ENCODE measurements around the gene KRT78. TPM values are rescaled to one million over a fixed set of nuclear protein-coding genes. Genes with fewer than 3 reads are reported as not detected.

Gene KRT78
- polyA plus RNA-seq, 1 experiment, result not detected

GRCh38 chr12:52813885-52814709 is 34.7 kb downstream of the KRT78 start, which contains the start of gene KRT4:
Gene KRT4 (minus strand): TSS chr12:52814116. CDS start chr12:52814058, 58 bp downstream.
- POLR2A ChIA-PET, result interaction anchor here (0.6 kb wide), 1 partner anchor 245 kb away, joined by 3 read pairs; no protein-coding TSS in a partner anchor
- H3K36me3 ChIP-seq (ENCODE audit: control insufficient read depth, insufficient read depth, low read length), result no peaks in the 10 kb centered on the region
- CTCF ChIA-PET, result interaction anchor here (1.0 to 1.5 kb wide), 3 partner anchors 12 to 442 kb away, joined by 3 to 4 read pairs (median 4); no protein-coding TSS in a partner anchor
- H3K4me3 ChIP-seq (ENCODE audit: low read depth, low read length), result no peak within 1 kb of the TSS
- H3K27me3 ChIP-seq (ENCODE audit: control insufficient read depth, insufficient read depth, low read length), result peaks cover 20% of the 10 kb centered on the region
- DNase-seq (ENCODE audit: low read depth), result peak; percentile 25
- no peak for TF ChIP-seq CTCF (IDR thresholded peaks at IDR 0.05; ENCODE audit: insufficient read depth, low read depth, low read length)

- no peak overlapping the region for H3K4me3 ChIP-seq (ENCODE audit: low read depth, low read length)
- peaks cover 16% of the 10 kb centered on the region for H3K27me3 ChIP-seq (ENCODE audit: control insufficient read depth, insufficient read depth, low read length)
- no peak for DNase-seq (ENCODE audit: low read depth)
- POLR2A ChIA-PET, result no interaction called here
- H3K36me3 ChIP-seq (ENCODE audit: control insufficient read depth, insufficient read depth, low read length), result no peaks in the 10 kb centered on the region
- TF ChIP-seq CTCF (IDR thresholded peaks at IDR 0.05; ENCODE audit: insufficient read depth, low read depth, low read length), result no peak
- CTCF ChIA-PET, result interaction anchor here (1.0 to 1.5 kb wide), 4 partner anchors 11 to 441 kb away, joined by 3 to 4 read pairs (median 4); no protein-coding TSS in a partner anchor
Measured at GRCh38 chr12:52813203-52813819, 35.5 kb downstream of the KRT78 start.

GRCh38 chr12:52812749-52813148 is 36.0 kb downstream of the KRT78 start:
- no peak for TF ChIP-seq CTCF (IDR thresholded peaks at IDR 0.05; ENCODE audit: insufficient read depth, low read depth, low read length)
- ChIA-PET CTCF (interaction anchor here (1.0 to 1.3 kb wide), 3 partner anchors 11 to 53 kb away, joined by 3 to 4 read pairs (median 3); no protein-coding TSS in a partner anchor), POLR2A (no interaction called here)
- DNase-seq (ENCODE audit: low read depth), result no peak
- H3K27me3 ChIP-seq (ENCODE audit: control insufficient read depth, insufficient read depth, low read length), result peaks cover 15% of the 10 kb centered on the region
- no peak overlapping the region for H3K4me3 ChIP-seq (ENCODE audit: low read depth, low read length)
- no peaks in the 10 kb centered on the region for H3K36me3 ChIP-seq (ENCODE audit: control insufficient read depth, insufficient read depth, low read length)

GRCh38 chr12:52812073-52812400 is 36.8 kb downstream of the KRT78 start:
- H3K4me3 ChIP-seq (ENCODE audit: low read depth, low read length), result no peak overlapping the region
- no peaks in the 10 kb centered on the region for H3K36me3 ChIP-seq (ENCODE audit: control insufficient read depth, insufficient read depth, low read length)
- TF ChIP-seq CTCF (IDR thresholded peaks at IDR 0.05; ENCODE audit: insufficient read depth, low read depth, low read length), result no peak
- H3K27me3 ChIP-seq (ENCODE audit: control insufficient read depth, insufficient read depth, low read length), result peaks cover 12% of the 10 kb centered on the region
- POLR2A ChIA-PET, result no interaction called here
- no peak for DNase-seq (ENCODE audit: low read depth)
- CTCF ChIA-PET, result no interaction called here

Data from BJ (cell line).